Ovary (tissue), 9 donors: ENCODE results near the gene MPZL2. TPM values are rescaled to one million over a fixed set of nuclear protein-coding genes. Genes with fewer than 3 reads are reported as not detected.

ENCODE experiments used
- DNase-seq, 5 donors: peaks; one replicate each; pipeline ENCODE4 v3.0.0-alpha.2; 2019 to 2020
- H3K27ac ChIP-seq, 2 donors: fragments of 200-600 bp; one replicate each; pipeline versions ENCODE4 v1.5.1 to v1.8.0; 2019 to 2022
- H3K27me3 ChIP-seq: fragments of 200-600 bp; one replicate; pipeline ENCODE4 v1.8.0; 2022
- H3K36me3 ChIP-seq: fragments of 200-600 bp; sonication (generic); one replicate; pipeline ENCODE4 v1.5.1; 2019
- H3K4me1 ChIP-seq: one replicate; pipeline ENCODE4 v1.8.1; 2013; ENCODE audit warnings: mild to moderate bottlenecking, moderate library complexity; ENCODE audit not compliant: insufficient read depth
- H3K4me3 ChIP-seq: fragments of 200-600 bp; sonication (generic); one replicate; pipeline ENCODE4 v1.5.1; 2017
- H3K9me3 ChIP-seq, 2 donors: fragments of 200-600 bp in 1 of 2; sonication (generic) in 1 of 2; one replicate each; pipeline versions ENCODE4 v1.5.1 to v1.8.1; 2013 to 2019; ENCODE audit warnings: mild to moderate bottlenecking in 1 of 2, moderate library complexity in 1 of 2
- CTCF ChIP-seq, 3 donors: fragments of 450-650 bp in 2 of 3; fragments of 200-600 bp in 1 of 3; IDR thresholded peaks; one replicate each; pipeline versions ENCODE4 v1.5.1 to v1.8.0; 2016 to 2022; ENCODE audit warnings: antibody characterized with exemption in 3 of 3, mild to moderate bottlenecking in 1 of 3
- EP300 ChIP-seq: sonication (generic); formaldehyde crosslinking; IDR thresholded peaks from one replicate; pipeline ENCODE4 v1.6.1; 2017; ENCODE audit warnings: antibody characterized with exemption
- POLR2A ChIP-seq: fragments of 450-650 bp; IDR thresholded peaks from one replicate; pipeline ENCODE4 v1.6.1; 2017; ENCODE audit warnings: antibody characterized with exemption, mild to moderate bottlenecking, moderate library complexity
- WGBS, 3 donors: extraction: QIAGEN DNeasy Blood & Tissue Kit in 1 of 3; methylation state at CpG; one replicate each; pipeline versions ENCODE4 v1.1.5 to v1.1.7; 2013 to 2017; 5-methylcytosine and 5-hydroxymethylcytosine counted together
- intact Hi-C, 4 donors: fragments of 100-400 bp; cut with DNase I; formaldehyde crosslinking; loops; one replicate each; pipeline versions ENCODE4 v1.11.0 to v1.15.1; 2022 to 2023
- polyA plus RNA-seq, 2 donors: library from polyadenylated mRNA; stranded (reverse); fragments of 200-250 nt in 1 of 2; fragments of 350-450 nt in 1 of 2; fragmentation: Illumina TruSeq in 1 of 2; extraction: RNeasy Lipid Tissue Mini Kit (QIAGEN cat#74804) in 1 of 2; gene quantifications; one replicate each; pipeline ENCODE4 v1.2.3, GENCODE V29; 2013 to 2014
- total RNA-seq, 7 donors: library from RNA; depleted of rRNA in 2 of 7; stranded (reverse); fragments of >200 nt in 2 of 7; fragmentation: NEBNext Ultra II Directional in 3 of 7; extraction: Animal tissue kit (Norgen Biotek cat#: 25700) in 3 of 7; gene quantifications; one replicate each; pipeline versions ENCODE4 v1.1.0 to v1.2.4, GENCODE V29; 2016 to 2023
- donor health status: DM: no; HTN: no; CAD: no; lungs with moderate emphysema.
- donor health status: DM: no; HTN: no; CAD: no.
- donor health status: Bipolar disorder and iron deficiency.
- donor health status: DM: yes; HTN: yes; CAD: no.
- donor health status: DM: no; HTN: no; CAD: no.
- donor health status: DM: yes; HTN: yes; CAD: no.

Gene MPZL2
- total and polyA plus RNA-seq, 9 donors = 4.4 to 42.5 (median 9.6) TPM

GRCh38 chr11:118233377-118233776 lies 30.7 kb downstream of the MPZL2 start:
- intact Hi-C loops = no loop called here
- TF ChIP-seq CTCF (IDR thresholded peaks at IDR 0.05) (no peak), EP300 (no peak), POLR2A (no peak)
- H3K4me1 ChIP-seq = no peaks in the 10 kb centered on the region
- H3K9me3 ChIP-seq = no peaks in the 10 kb centered on the region
- 90 to 95% (median 90%) methylated on average over 5 of the region's 5 CpGs for WGBS, 3 donors
- no peaks in the 10 kb centered on the region for H3K36me3 ChIP-seq
- H3K27ac ChIP-seq = no peak overlapping the region
- H3K27me3 ChIP-seq = no peaks in the 10 kb centered on the region
- H3K4me3 ChIP-seq = no peak overlapping the region
- DNase-seq = no peak

- intact Hi-C loops = no loop called here
- no peaks in the 10 kb centered on the region for H3K9me3 ChIP-seq
- no peaks in the 10 kb centered on the region for H3K36me3 ChIP-seq
- H3K4me1 ChIP-seq = no peaks in the 10 kb centered on the region
- H3K27me3 ChIP-seq = no peaks in the 10 kb centered on the region
- H3K27ac ChIP-seq = no peak overlapping the region
- TF ChIP-seq POLR2A = no peak
- TF ChIP-seq EP300 = no peak
- no peak for TF ChIP-seq CTCF (IDR thresholded peaks at IDR 0.05)
- no peak overlapping the region for H3K4me3 ChIP-seq
- no peak for DNase-seq
- WGBS, 3 donors = 75 to 95% (median 85%) methylated on average over 1 of the region's 1 CpG
Measured at GRCh38 chr11:118232659-118233058, 31.4 kb downstream of the MPZL2 start.

DNA sequence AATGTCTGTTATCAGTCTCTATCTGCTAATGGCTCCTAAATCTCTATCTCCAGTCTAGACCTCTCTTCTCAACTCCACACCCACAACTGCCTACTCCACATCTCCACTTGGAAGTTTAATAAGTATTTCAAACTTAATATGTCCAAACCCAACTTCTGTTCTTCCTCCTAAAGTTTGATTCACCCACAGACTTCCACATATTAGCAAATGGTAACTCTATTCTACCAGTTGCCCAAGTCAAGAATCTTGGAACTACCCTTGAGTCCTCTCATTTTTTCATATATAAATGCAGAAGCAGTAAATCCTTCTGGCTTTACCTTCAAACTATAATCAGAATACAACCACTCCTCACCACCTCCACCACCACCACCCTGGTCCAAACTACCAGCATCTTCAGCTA lies 32.6 kb downstream of the MPZL2 start:
- Histone ChIP-seq H3K9me3 (no peaks in the 10 kb centered on the region), H3K4me3 (no peak overlapping the region), H3K27ac (no peak overlapping the region), H3K27me3 (no peaks in the 10 kb centered on the region), H3K4me1 (no peaks in the 10 kb centered on the region), H3K36me3 (no peaks in the 10 kb centered on the region)
- TF ChIP-seq EP300 (no peak), CTCF (IDR thresholded peaks at IDR 0.05) (no peak), POLR2A (no peak)
- DNase-seq = no peak
- intact Hi-C loops = no loop called here

DNA sequence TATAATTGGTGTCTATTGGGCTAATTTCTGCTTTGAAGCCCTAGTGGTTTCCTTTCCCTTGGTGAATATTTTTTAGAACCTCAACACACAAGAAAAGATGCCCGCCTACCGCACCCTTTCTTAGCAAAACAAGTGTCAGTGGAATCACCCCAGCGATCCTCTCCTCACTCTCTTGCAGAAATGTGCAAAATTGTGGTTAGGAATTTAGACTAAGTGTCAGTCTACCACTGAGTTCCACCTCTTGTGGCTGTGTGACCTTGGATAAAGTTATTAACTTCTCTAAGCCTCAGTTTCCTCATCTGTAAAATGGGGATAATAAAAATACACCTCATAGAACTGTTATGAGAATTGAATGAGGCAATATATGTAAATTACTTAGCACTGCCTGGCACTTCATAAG lies 34.0 kb downstream of the MPZL2 start:
- WGBS, 3 donors = 90 to 93% (median 93%) methylated on average over 3 of the region's 3 CpGs
- H3K36me3 ChIP-seq = no peaks in the 10 kb centered on the region
- no peak for DNase-seq

More for the DNA sequence above, 34.0 kb downstream of the MPZL2 start:
- Histone ChIP-seq H3K27ac (no peak overlapping the region), H3K27me3 (no peaks in the 10 kb centered on the region), H3K4me3 (no peak overlapping the region), H3K9me3 (no peaks in the 10 kb centered on the region), H3K4me1 (no peaks in the 10 kb centered on the region)
- TF ChIP-seq POLR2A = no peak
- TF ChIP-seq EP300 = no peak
- TF ChIP-seq CTCF (IDR thresholded peaks at IDR 0.05) = no peak
- intact Hi-C loops = no loop called here
